Measurements from ENCODE around the gene RXFP1. TPM values are rescaled to one million over a fixed set of nuclear protein-coding genes. Genes with fewer than 3 reads are reported as not detected.

RXFP1 gene
- total RNA-seq, 1 donor, result not detected

DNA sequence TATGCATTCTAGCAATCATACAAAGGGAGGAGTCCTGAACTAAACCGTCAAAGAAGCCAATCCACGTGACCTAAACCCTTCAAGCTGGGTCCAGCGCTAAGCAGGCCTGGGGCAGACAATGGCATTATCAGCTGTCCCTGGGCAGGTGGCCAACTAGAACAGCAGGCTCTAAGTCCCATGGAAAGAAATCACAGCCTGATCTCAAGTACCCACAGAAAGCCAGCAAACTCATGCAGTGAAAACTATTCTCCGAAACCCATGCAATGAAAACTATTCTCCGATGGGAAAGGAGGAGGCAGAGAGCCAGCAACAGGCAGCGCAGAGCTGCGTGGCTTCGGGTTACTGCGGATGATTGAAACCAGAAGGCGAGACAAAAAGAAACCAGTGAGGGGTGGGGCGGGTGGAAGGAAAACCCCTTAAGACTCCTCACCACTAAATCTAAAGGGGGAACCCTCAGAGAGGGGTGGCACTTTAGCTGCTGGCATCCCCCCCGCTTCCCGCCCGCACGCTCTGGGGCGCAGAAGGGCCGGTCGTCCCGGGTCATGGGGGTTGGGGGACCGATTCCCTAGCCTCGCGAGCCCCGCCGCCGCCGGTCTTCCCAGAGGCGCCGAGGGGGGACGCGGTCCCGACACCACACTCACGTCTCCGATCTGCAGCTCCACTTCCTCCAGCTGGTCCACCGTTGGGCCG lies 149.4 kb downstream of the RXFP1 start:
- no peaks in the 10 kb centered on the region for H3K9me3 ChIP-seq (ENCODE audit: low read depth, low read length)
- peak overlapping the region; percentile 95 for H3K4me3 ChIP-seq (ENCODE audit: insufficient read depth, low read length)
- no peaks in the 10 kb centered on the region for H4K20me1 ChIP-seq (ENCODE audit: insufficient read depth, low read length)
- peaks cover 11% of the 10 kb centered on the region for H3K4me1 ChIP-seq (ENCODE audit: insufficient read depth, low read length)
- TF ChIP-seq, protein P1, sequence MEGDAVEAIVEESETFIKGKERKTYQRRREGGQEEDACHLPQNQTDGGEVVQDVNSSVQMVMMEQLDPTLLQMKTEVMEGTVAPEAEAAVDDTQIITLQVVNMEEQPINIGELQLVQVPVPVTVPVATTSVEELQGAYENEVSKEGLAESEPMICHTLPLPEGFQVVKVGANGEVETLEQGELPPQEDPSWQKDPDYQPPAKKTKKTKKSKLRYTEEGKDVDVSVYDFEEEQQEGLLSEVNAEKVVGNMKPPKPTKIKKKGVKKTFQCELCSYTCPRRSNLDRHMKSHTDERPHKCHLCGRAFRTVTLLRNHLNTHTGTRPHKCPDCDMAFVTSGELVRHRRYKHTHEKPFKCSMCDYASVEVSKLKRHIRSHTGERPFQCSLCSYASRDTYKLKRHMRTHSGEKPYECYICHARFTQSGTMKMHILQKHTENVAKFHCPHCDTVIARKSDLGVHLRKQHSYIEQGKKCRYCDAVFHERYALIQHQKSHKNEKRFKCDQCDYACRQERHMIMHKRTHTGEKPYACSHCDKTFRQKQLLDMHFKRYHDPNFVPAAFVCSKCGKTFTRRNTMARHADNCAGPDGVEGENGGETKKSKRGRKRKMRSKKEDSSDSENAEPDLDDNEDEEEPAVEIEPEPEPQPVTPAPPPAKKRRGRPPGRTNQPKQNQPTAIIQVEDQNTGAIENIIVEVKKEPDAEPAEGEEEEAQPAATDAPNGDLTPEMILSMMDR (IDR thresholded peaks at IDR 0.05; ENCODE audit: extremely low read depth, low read depth, low read length), result no peak
- H3K27me3 ChIP-seq (ENCODE audit: insufficient read depth, low read length), result no peaks in the 10 kb centered on the region
- DNase-seq (ENCODE audit: insufficient read length, low spot score, missing footprints), result peak; percentile 73
- peaks cover 41% of the 10 kb centered on the region for H3K79me2 ChIP-seq (ENCODE audit: insufficient read depth, low read length)
- peak overlapping the region; percentile 85 for H2AFZ ChIP-seq (ENCODE audit: low read length)
- peak overlapping the region; percentile 97 for H3K4me2 ChIP-seq (ENCODE audit: insufficient read depth, low read length)
- H3K36me3 ChIP-seq (ENCODE audit: insufficient read depth, low read length), result no peaks in the 10 kb centered on the region
- peak overlapping the region; percentile 81 for H3K27ac ChIP-seq (ENCODE audit: low read depth, low read length)

DNA sequence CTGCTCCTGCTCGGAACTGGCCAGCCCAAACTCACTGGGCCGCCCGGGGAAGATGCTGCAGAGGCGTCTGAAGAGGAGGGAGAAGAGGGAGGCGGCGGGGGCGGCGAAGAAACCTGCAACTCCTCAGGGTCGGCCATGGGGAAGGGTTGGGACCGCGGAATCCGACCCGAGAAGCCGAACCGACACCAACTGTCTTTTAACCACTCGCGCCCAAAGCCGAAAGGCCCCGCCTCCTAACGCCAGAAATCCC lies 149.9 kb downstream of the RXFP1 start, which contains the start of gene C4orf46:
TSS of gene C4orf46 (minus strand) at position 223 of the 250 bp plus-strand sequence. CDS start at position 137, 86 bp downstream.
- H3K4me2 ChIP-seq (ENCODE audit: insufficient read depth, low read length), result peak within 1 kb of the TSS; percentile 98
- peaks cover 11% of the 10 kb centered on the region for H3K4me1 ChIP-seq (ENCODE audit: insufficient read depth, low read length)
- DNase-seq (ENCODE audit: insufficient read length, low spot score, missing footprints), result no peak
- peaks cover 41% of the 10 kb centered on the region for H3K79me2 ChIP-seq (ENCODE audit: insufficient read depth, low read length)
- H3K9me3 ChIP-seq (ENCODE audit: low read depth, low read length), result no peaks in the 10 kb centered on the region
- peak within 1 kb of the TSS; percentile 99 for H2AFZ ChIP-seq (ENCODE audit: low read length)
- H4K20me1 ChIP-seq (ENCODE audit: insufficient read depth, low read length), result no peaks in the 10 kb centered on the region
- TF ChIP-seq, protein P1 (IDR thresholded peaks at IDR 0.05; ENCODE audit: extremely low read depth, low read depth, low read length), result no peak
- H3K36me3 ChIP-seq (ENCODE audit: insufficient read depth, low read length), result no peaks in the 10 kb centered on the region
- peak within 1 kb of the TSS; percentile 81 for H3K27ac ChIP-seq (ENCODE audit: low read depth, low read length)
- H3K4me3 ChIP-seq (ENCODE audit: insufficient read depth, low read length), result peak within 1 kb of the TSS; percentile 95
- no peaks in the 10 kb centered on the region for H3K27me3 ChIP-seq (ENCODE audit: insufficient read depth, low read length)

DNA sequence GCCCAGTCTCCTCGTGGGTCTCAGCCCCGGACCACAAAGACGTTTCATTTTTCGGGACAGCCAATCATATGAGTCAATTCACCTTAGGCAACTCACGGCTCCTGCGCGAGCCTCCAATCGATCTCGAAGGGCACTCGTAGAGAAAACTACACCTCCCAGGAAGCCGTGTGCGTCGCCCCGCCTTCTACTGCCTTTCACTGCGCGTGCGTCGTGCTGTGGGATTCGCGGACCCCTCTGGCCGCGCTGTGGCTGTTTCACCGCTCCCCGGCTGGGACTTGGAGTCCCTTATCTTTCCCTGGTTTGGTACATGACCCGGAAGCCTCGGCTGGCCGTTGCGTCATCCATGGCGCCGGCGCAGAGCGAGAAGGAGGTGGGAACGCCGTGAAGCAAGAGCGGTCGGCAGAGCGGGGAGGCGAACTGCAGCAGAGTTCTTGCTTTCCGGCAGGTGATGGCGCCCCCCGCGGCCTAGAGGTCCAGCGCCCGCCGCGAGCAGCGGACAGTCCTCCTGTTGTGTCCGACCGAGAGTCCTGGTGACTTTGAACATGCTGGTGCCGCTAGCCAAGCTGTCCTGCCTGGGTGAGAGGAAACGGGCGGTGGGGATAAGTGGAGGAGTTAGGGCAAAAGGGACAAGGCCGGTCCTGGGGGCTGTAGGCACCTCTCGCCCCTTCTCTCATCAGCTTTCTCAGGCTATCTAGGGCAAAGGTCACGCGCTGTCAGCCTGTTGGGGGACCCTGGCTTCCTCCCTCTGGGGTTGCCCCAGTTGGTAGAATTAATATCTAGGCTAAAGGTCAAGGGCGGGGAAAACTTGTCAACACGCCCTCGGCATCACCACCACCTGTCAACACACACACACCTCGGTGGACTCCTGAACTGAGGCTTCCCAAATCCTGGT lies 150.5 kb downstream of the RXFP1 start, which contains the start of gene ETFDH:
TSS of gene ETFDH (plus strand) at position 382 of the 892 bp plus-strand sequence. CDS start at position 543, 161 bp downstream.
- Histone ChIP-seq H3K9me3 (ENCODE audit: low read depth, low read length) (no peaks in the 10 kb centered on the region), H3K36me3 (ENCODE audit: insufficient read depth, low read length) (no peaks in the 10 kb centered on the region), H3K27me3 (ENCODE audit: insufficient read depth, low read length) (no peaks in the 10 kb centered on the region), H4K20me1 (ENCODE audit: insufficient read depth, low read length) (no peaks in the 10 kb centered on the region), H3K4me3 (ENCODE audit: insufficient read depth, low read length) (peak within 1 kb of the TSS; percentile 95), H3K4me2 (ENCODE audit: insufficient read depth, low read length) (peak within 1 kb of the TSS; percentile 98), H2AFZ (ENCODE audit: low read length) (peak within 1 kb of the TSS; percentile 99), H3K4me1 (ENCODE audit: insufficient read depth, low read length) (peaks cover 11% of the 10 kb centered on the region), H3K79me2 (ENCODE audit: insufficient read depth, low read length) (peaks cover 41% of the 10 kb centered on the region), H3K27ac (ENCODE audit: low read depth, low read length) (peak within 1 kb of the TSS; percentile 81)
- TF ChIP-seq, protein P1 (IDR thresholded peaks at IDR 0.05; ENCODE audit: extremely low read depth, low read depth, low read length), result peak; percentile 65
- DNase-seq (ENCODE audit: insufficient read length, low spot score, missing footprints), result peak; percentile 97

DNA sequence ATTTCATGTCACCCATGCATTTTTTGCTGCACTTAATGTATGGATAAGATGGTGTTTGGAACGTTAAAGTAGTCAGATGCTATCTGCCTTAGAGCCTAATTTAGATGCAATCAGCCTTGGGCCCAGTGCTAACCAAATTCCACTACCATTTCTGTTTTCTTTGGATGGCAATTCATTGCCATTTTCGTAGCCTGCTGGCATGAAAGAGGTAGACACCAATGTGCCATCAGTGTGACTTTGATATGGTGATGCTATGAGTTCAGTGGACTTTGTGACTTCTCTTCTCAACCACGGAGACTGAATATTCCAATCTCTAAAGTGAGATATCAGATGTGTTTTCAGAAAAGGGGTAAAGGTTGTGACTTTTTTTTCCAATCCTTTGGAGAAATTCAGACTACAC lies 152.0 kb downstream of the RXFP1 start:
- DNase-seq (ENCODE audit: insufficient read length, low spot score, missing footprints), result peak; percentile 26
- H3K79me2 ChIP-seq (ENCODE audit: insufficient read depth, low read length), result peaks cover 36% of the 10 kb centered on the region

More for the DNA sequence above, 152.0 kb downstream of the RXFP1 start:
- no peak overlapping the region for H3K27ac ChIP-seq (ENCODE audit: low read depth, low read length)
- H3K4me1 ChIP-seq (ENCODE audit: insufficient read depth, low read length), result peaks cover 11% of the 10 kb centered on the region
- no peaks in the 10 kb centered on the region for H3K36me3 ChIP-seq (ENCODE audit: insufficient read depth, low read length)
- H3K9me3 ChIP-seq (ENCODE audit: low read depth, low read length), result no peaks in the 10 kb centered on the region
- H3K27me3 ChIP-seq (ENCODE audit: insufficient read depth, low read length), result no peaks in the 10 kb centered on the region
- H2AFZ ChIP-seq (ENCODE audit: low read length), result no peak overlapping the region
- no peak overlapping the region for H3K4me3 ChIP-seq (ENCODE audit: insufficient read depth, low read length)
- TF ChIP-seq, protein P1 (IDR thresholded peaks at IDR 0.05; ENCODE audit: extremely low read depth, low read depth, low read length), result no peak
- no peaks in the 10 kb centered on the region for H4K20me1 ChIP-seq (ENCODE audit: insufficient read depth, low read length)
- no peak overlapping the region for H3K4me2 ChIP-seq (ENCODE audit: insufficient read depth, low read length)

Measured in osteoblast (primary cell).